HCT116 (cell line): ENCODE data around the gene MDH1. TPM values are rescaled to one million over a fixed set of nuclear protein-coding genes. Genes with fewer than 3 reads are reported as not detected.

Experiments used
- ATAC-seq: fragments of 200-7000 bp; cut with Tn5 transposase; 2 replicates; pipeline ENCODE4 v1.9.1; 2020; ENCODE audit warnings: mild to moderate bottlenecking, moderate library complexity
- BruUV-seq: library from RNA; stranded (reverse); fragments of 400-500 nt; replicated peaks from 2 replicates; lab custom pipeline; 2021; lab: Mats Ljungman, UMichigan
- CTCF ChIA-PET: fragments of 300-600 bp; sonication (Branson Sonifier 250); formaldehyde crosslinking; loops from one replicate; lab custom pipeline; 2021; ENCODE audit warnings: antibody characterized with exemption; lab: Charles Lee
- POLR2A ChIA-PET: fragments of 300-600, 350-600 bp; sonication (Branson Sonifier 250); formaldehyde crosslinking; loops from one replicate; lab custom pipeline; 2021; ENCODE audit warnings: antibody characterized with exemption; lab: Charles Lee
- RAD21 ChIA-PET, 2 experiments: fragments of 300-600 bp; sonication (Branson Sonifier 250); formaldehyde crosslinking; loops; one replicate each; lab custom pipeline; 2023; ENCODE audit warnings: low total read pairs in 2 of 2; ENCODE audit not compliant: uncharacterized antibody in 2 of 2, unreplicated experiment in 2 of 2, low non-redundant PET in 1 of 2; lab: Charles Lee
- DNase-seq: peaks from one replicate; pipeline ENCODE4 v3.0.0-alpha.2; 2010; ENCODE audit warnings: low read depth, low spot score
- H2AFZ ChIP-seq: fragments of 200-600 bp; shearing (Covaris generic), sonication (generic); 2 replicates; pipeline ENCODE4 v1.6.1; 2017; ENCODE audit warnings: low read depth, mixed run types, mixed read lengths, antibody characterized with exemption, low read length; ENCODE audit not compliant: poor library complexity, severe bottlenecking
- H3K27ac ChIP-seq: 2 replicates; pipeline ENCODE4 v1.5.1; 2012; ENCODE audit warnings: low read depth, low read length
- H3K27me3 ChIP-seq: fragments of 200-600 bp; sonication (generic); 2 replicates; pipeline ENCODE4 v1.6.1; 2016; ENCODE audit warnings: mixed run types, low read length, mixed read lengths; ENCODE audit not compliant: insufficient read depth
- H3K36me3 ChIP-seq, 2 experiments: fragments of 200-500 bp in 1 of 2; fragments of 200-600 bp in 1 of 2; sonication (Bioruptor generic) in 1 of 2; sonication (generic) in 1 of 2; 2 replicates each; pipeline versions ENCODE4 v1.5.1 to v1.6.1; 2014 to 2016; ENCODE audit warnings: low read length in 2 of 2, inconsistent platforms in 1 of 2, mixed read lengths in 1 of 2, mixed run types in 1 of 2; ENCODE audit not compliant: insufficient read depth in 2 of 2, control insufficient read depth in 1 of 2
- H3K4me1 ChIP-seq, 2 experiments: fragments of 200-600 bp in 1 of 2; sonication (generic) in 1 of 2; 2 replicates each; pipeline versions ENCODE4 v1.5.1 to v1.6.1; 2012 to 2017; ENCODE audit warnings: low read length in 2 of 2, inconsistent platforms in 1 of 2, mild to moderate bottlenecking in 1 of 2, mixed read lengths in 1 of 2, mixed run types in 1 of 2, moderate library complexity in 1 of 2; ENCODE audit not compliant: insufficient read depth in 2 of 2, control insufficient read depth in 1 of 2
- H3K4me2 ChIP-seq: fragments of 200-600 bp; sonication (generic); 2 replicates; pipeline ENCODE4 v1.6.1; 2017; ENCODE audit warnings: mixed run types, low read length, mixed read lengths
- H3K4me3 ChIP-seq, 2 experiments: fragments of 200-600 bp in 1 of 2; sonication (generic) in 1 of 2; replicated peaks in 1 of 2; 2 replicates each; pipeline ENCODE4 v1.5.1; 2011 to 2016; ENCODE audit warnings: low read length in 2 of 2, control low read depth in 1 of 2, low read depth in 1 of 2, mild to moderate bottlenecking in 1 of 2, mixed read lengths in 1 of 2, mixed run types in 1 of 2
- H3K79me2 ChIP-seq: fragments of 200-600 bp; sonication (generic); 2 replicates; pipeline ENCODE4 v1.6.1; 2017; ENCODE audit warnings: mild to moderate bottlenecking, mixed run types, low read length, moderate library complexity, mixed read lengths; ENCODE audit not compliant: insufficient read depth
- H3K9ac ChIP-seq: fragments of 200-600 bp; sonication (generic); 2 replicates; pipeline ENCODE4 v1.6.1; 2016; ENCODE audit warnings: low read length, mixed read lengths
- H3K9me2 ChIP-seq: fragments of 200-600 bp; sonication (generic), shearing (Covaris generic); 2 replicates; pipeline ENCODE4 v1.6.1; 2017; ENCODE audit warnings: mixed run types, mild to moderate bottlenecking, moderate library complexity; ENCODE audit not compliant: insufficient read depth
- H3K9me3 ChIP-seq, 2 experiments: fragments of 200-500 bp in 1 of 2; fragments of 200-600 bp in 1 of 2; sonication (Bioruptor generic) in 1 of 2; sonication (generic) in 1 of 2; 2 replicates each; pipeline ENCODE4 v1.6.1; 2014 to 2017; ENCODE audit warnings: low read length in 2 of 2, mixed read lengths in 2 of 2, inconsistent platforms in 1 of 2, low read depth in 1 of 2, mild to moderate bottlenecking in 1 of 2, mixed run types in 1 of 2, moderate library complexity in 1 of 2; ENCODE audit not compliant: control insufficient read depth in 1 of 2, insufficient read depth in 1 of 2
- H4K20me1 ChIP-seq: fragments of 200-600 bp; sonication (generic), shearing (Covaris generic); 2 replicates; pipeline ENCODE4 v1.6.1; 2017; ENCODE audit warnings: mixed run types, mild to moderate bottlenecking, moderate library complexity; ENCODE audit not compliant: insufficient read depth
- CBX3 ChIP-seq: IDR thresholded peaks from 2 replicates; pipeline ENCODE4 v1.6.1; 2012; ENCODE audit warnings: low read depth
- CEBPB ChIP-seq: IDR thresholded peaks from 2 replicates; pipeline ENCODE4 v1.6.1; 2012; ENCODE audit warnings: low read depth
- CTCF ChIP-seq, 3 experiments: fragments of 200-600 bp in 1 of 3; sonication (generic) in 1 of 3; IDR thresholded peaks in 2 of 3; conservative IDR thresholded peaks in 1 of 3; 2 replicates each; pipeline ENCODE4 v1.5.1; 2012 to 2017; ENCODE audit warnings: low read depth in 2 of 3, low read length in 2 of 3, antibody characterized with exemption in 1 of 3, borderline replicate concordance in 1 of 3, control low read depth in 1 of 3, mild to moderate bottlenecking in 1 of 3, mixed read lengths in 1 of 3, mixed run types in 1 of 3, moderate library complexity in 1 of 3; ENCODE audit not compliant: insufficient read depth in 1 of 3
- EGR1 ChIP-seq: IDR thresholded peaks from 2 replicates; pipeline ENCODE4 v1.6.1; 2012; ENCODE audit warnings: low read depth
- ELF1 ChIP-seq: IDR thresholded peaks from 2 replicates; pipeline ENCODE4 v1.6.1; 2012; ENCODE audit warnings: low read depth, borderline replicate concordance
- EZH2 ChIP-seq: fragments of 200-600 bp; sonication (generic); IDR thresholded peaks from 2 replicates; pipeline ENCODE4 v1.6.1; 2017; ENCODE audit warnings: antibody characterized with exemption, mixed run types
- EZH2phosphoT487 ChIP-seq: fragments of 200-600 bp; IDR thresholded peaks from 2 replicates; pipeline ENCODE4 v1.6.1; 2018; ENCODE audit warnings: antibody characterized with exemption, borderline replicate concordance
- FOSL1 ChIP-seq: IDR thresholded peaks from 2 replicates; pipeline ENCODE4 v1.6.1; 2012; ENCODE audit warnings: low read depth
- JUND ChIP-seq: IDR thresholded peaks from 2 replicates; pipeline ENCODE4 v1.6.1; 2012
- POLR2A ChIP-seq: IDR thresholded peaks from 2 replicates; pipeline ENCODE4 v1.7.0; 2011; ENCODE audit warnings: borderline replicate concordance; ENCODE audit not compliant: insufficient read depth, insufficient read length; ENCODE audit errors: extremely low read depth
- POLR2AphosphoS5 ChIP-seq: IDR thresholded peaks from 2 replicates; pipeline ENCODE4 v1.6.1; 2011; ENCODE audit warnings: mild to moderate bottlenecking, low read depth, low read length, moderate library complexity
- RAD21 ChIP-seq: IDR thresholded peaks from 2 replicates; pipeline ENCODE4 v1.6.1; 2012; ENCODE audit warnings: low read depth, mild to moderate bottlenecking
- REST ChIP-seq: IDR thresholded peaks from 2 replicates; pipeline ENCODE4 v1.6.1; 2012; ENCODE audit warnings: low read depth
- SP1 ChIP-seq: IDR thresholded peaks from 2 replicates; pipeline ENCODE4 v1.6.1; 2012; ENCODE audit warnings: low read depth
- SRF ChIP-seq: IDR thresholded peaks from 2 replicates; pipeline ENCODE4 v1.6.1; 2012; ENCODE audit warnings: low read depth
- TCF7L2 ChIP-seq: IDR thresholded peaks from 2 replicates; pipeline ENCODE4 v1.7.0; 2011; ENCODE audit warnings: borderline replicate concordance, inconsistent platforms; ENCODE audit not compliant: insufficient read depth, insufficient read length; ENCODE audit errors: extremely low read depth
- YY1 ChIP-seq: IDR thresholded peaks from 2 replicates; pipeline ENCODE4 v1.6.1; 2011; ENCODE audit warnings: low read length, low read depth, moderate library complexity, mild to moderate bottlenecking; ENCODE audit not compliant: insufficient replicate concordance; ENCODE audit errors: extremely low read depth
- ZBTB33 ChIP-seq: IDR thresholded peaks from 2 replicates; pipeline ENCODE4 v1.6.1; 2011; ENCODE audit warnings: mild to moderate bottlenecking, low read length, moderate library complexity; ENCODE audit not compliant: insufficient replicate concordance; ENCODE audit errors: extremely low read depth
- ZFX ChIP-seq: fragments of 450-650 bp; IDR thresholded peaks from 2 replicates; pipeline ENCODE4 v1.6.1; 2017
- ZNF274 ChIP-seq: fragments of 200-500 bp; sonication (Bioruptor generic); IDR thresholded peaks from 2 replicates; pipeline ENCODE4 v1.6.1; 2014; ENCODE audit warnings: mild to moderate bottlenecking, low read depth, low read length, inconsistent platforms
- intact Hi-C: fragments of 100-400 bp; cut with micrococcal nuclease; formaldehyde crosslinking; loops from 2 replicates; pipeline ENCODE4 v1.10.0; 2022
- total RNA-seq: library from RNA; stranded (reverse); gene quantifications from one replicate; pipeline ENCODE4 v1.2.1, GENCODE V29; 2021; ENCODE audit not compliant: unreplicated experiment

MDH1 gene
- total RNA-seq, 1 experiment from 2014 or later: 192 TPM

- H3K9me3 ChIP-seq: no peaks in the 10 kb centered on the region
- H3K36me3 ChIP-seq: peaks cover 40% of the 10 kb centered on the region in 2 experiments
- BruUV-seq: no TSS peak
- H3K27me3 ChIP-seq: no peaks in the 10 kb centered on the region
- RAD21 ChIA-PET: no interaction called here
- no peaks in the 10 kb centered on the region for H3K9me2 ChIP-seq
- DNase-seq (no peak), ATAC-seq (no peak)
- no peak overlapping the region for H2AFZ ChIP-seq
- TF ChIP-seq SP1 (no peak), CEBPB (no peak), ZNF274 (no peak), EZH2phosphoT487 (no peak), RAD21 (no peak), ELF1 (no peak), TCF7L2 (no peak), REST (no peak), FOSL1 (no peak), ZFX (no peak), CBX3 (no peak), POLR2AphosphoS5 (no peak), SRF (no peak), POLR2A (no peak), EZH2 (no peak), EGR1 (no peak), JUND (no peak), YY1 (no peak), ZBTB33 (no peak), CTCF (IDR thresholded peaks at IDR 0.05 in 2 of 3, conservative IDR thresholded peaks at IDR 0.05 in 1 of 3; ENCODE audit: borderline replicate concordance in 1 of 3, insufficient read depth in 1 of 3, low read depth in 2 of 3, low read length in 2 of 3) (no peak)
- CTCF ChIA-PET: interaction anchor here (1.3 kb wide), 1 partner anchor 55 kb away, joined by 3 read pairs; no protein-coding TSS in a partner anchor
- no peak overlapping the region for H3K4me2 ChIP-seq
- H4K20me1 ChIP-seq: no peaks in the 10 kb centered on the region
- no peak overlapping the region for H3K27ac ChIP-seq
- POLR2A ChIA-PET: no interaction called here
- no peak overlapping the region for H3K4me3 ChIP-seq
- no peak overlapping the region for H3K9ac ChIP-seq
- intact Hi-C loops: no loop called here
- H3K79me2 ChIP-seq: peaks cover 52% of the 10 kb centered on the region
- H3K4me1 ChIP-seq: no peaks in the 10 kb centered on the region
Observed at GRCh38 chr2:63598981-63599380, 10.2 kb downstream of the MDH1 start.
